Measurements from ENCODE around the gene TLX3.

TLX3 gene

DNA sequence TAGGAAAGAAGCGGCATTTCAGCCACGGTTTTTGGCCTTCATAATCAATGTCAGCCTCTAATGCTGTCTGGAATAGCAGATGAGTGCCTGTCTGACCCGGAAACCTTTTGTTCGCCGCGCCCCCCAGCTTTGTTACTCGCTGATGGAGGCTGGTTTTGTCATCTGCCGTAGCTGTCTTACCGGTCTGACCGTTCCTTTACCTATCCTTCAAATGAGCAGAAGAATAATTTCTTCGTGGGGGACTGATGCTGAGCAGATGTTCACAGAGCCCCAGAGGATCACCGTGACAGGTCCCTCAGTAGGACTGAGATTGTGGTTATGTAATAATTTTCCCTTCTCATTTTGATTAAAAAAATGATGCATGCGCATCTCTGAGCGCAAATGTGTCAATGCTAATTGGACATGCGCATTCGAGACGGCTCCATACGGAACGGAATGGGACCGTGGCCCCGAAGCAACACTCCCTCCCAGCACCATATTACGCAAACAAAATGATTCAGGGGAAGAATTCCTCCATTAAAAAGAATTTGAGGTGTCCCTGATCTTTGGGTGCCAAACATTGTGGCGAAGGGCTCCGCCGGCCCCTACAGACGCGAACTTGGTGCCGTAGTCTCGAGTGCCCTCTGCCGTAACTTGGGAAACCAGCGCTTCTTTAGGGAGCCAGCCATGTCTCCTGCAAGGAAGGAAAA lies 27.6 kb downstream of the TLX3 start:
- peak; percentile 31 for DNase-seq (ENCODE audit: low read depth)
- no peak overlapping the region for H3K4me3 ChIP-seq (ENCODE audit: low read depth, low read length)
- TF ChIP-seq CTCF (IDR thresholded peaks at IDR 0.05; ENCODE audit: low read depth, low read length), result peak; percentile 21
- no peak for TF ChIP-seq MYC (IDR thresholded peaks at IDR 0.05; ENCODE audit: low read depth, low read length)

DNA sequence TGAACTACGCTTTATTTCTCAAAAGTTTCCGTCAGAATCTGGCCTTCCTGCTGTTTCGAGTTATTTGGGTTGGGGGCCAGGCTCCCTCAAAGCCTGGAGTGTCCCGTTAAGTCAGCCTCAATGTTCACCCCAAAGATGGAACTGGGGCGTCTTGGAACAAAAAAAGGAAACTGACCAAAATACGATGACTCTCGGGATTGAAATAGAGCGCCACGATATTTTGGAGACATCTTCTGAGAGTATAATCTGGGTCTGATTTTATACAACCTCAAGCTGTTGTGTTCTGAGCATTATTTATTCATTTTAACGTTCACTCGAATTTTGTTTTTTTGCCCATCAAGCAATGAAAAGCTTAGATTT lies 28.1 kb downstream of the TLX3 start:
- TF ChIP-seq CTCF (IDR thresholded peaks at IDR 0.05; ENCODE audit: low read depth, low read length), result no peak
- TF ChIP-seq MAX (IDR thresholded peaks at IDR 0.05; ENCODE audit: low read depth, low read length), result no peak
- no peak for TF ChIP-seq MYC (IDR thresholded peaks at IDR 0.05; ENCODE audit: low read depth, low read length)
- DNase-seq (ENCODE audit: low read depth), result no peak
- H3K4me3 ChIP-seq (ENCODE audit: low read depth, low read length), result no peak overlapping the region

- no peak for TF ChIP-seq CTCF (IDR thresholded peaks at IDR 0.05; ENCODE audit: low read depth, low read length)
- no peak for TF ChIP-seq MAX (IDR thresholded peaks at IDR 0.05; ENCODE audit: low read depth, low read length)
- no peak for TF ChIP-seq POLR2A (IDR thresholded peaks at IDR 0.05; ENCODE audit: extremely low read depth, insufficient read length)
- no peak for TF ChIP-seq MYC (IDR thresholded peaks at IDR 0.05; ENCODE audit: low read depth, low read length)
- DNase-seq (ENCODE audit: low read depth), result no peak
Measured at GRCh38 chr5:171340042-171340441, 31.0 kb downstream of the TLX3 start.

GRCh38 chr5:171340491-171340890 lies 31.4 kb downstream of the TLX3 start:
- DNase-seq (ENCODE audit: low read depth), result no peak
- TF ChIP-seq MAX (IDR thresholded peaks at IDR 0.05; ENCODE audit: low read depth, low read length) (no peak), POLR2A (IDR thresholded peaks at IDR 0.05; ENCODE audit: extremely low read depth, insufficient read length) (no peak), MYC (IDR thresholded peaks at IDR 0.05; ENCODE audit: low read depth, low read length) (no peak), CTCF (IDR thresholded peaks at IDR 0.05; ENCODE audit: low read depth, low read length) (no peak)
- no peak overlapping the region for H3K4me3 ChIP-seq (ENCODE audit: low read depth, low read length)

More at GRCh38 chr5:171340042-171340441, 31.0 kb downstream of the TLX3 start:
- H3K4me3 ChIP-seq (ENCODE audit: low read depth, low read length), result no peak overlapping the region

- H3K4me3 ChIP-seq (ENCODE audit: low read depth, low read length), result no peak overlapping the region
- TF ChIP-seq CTCF (IDR thresholded peaks at IDR 0.05; ENCODE audit: low read depth, low read length), result peak; percentile 70
- TF ChIP-seq MAX (IDR thresholded peaks at IDR 0.05; ENCODE audit: low read depth, low read length), result no peak
- DNase-seq (ENCODE audit: low read depth), result peak; percentile 64
Measured at GRCh38 chr5:171342362-171343111, 33.5 kb downstream of the TLX3 start.
